ENCODE measurements around the gene KATNB1.
"Not testable (repeated sequence)": the region's sequence is repeated elsewhere in the genome, so short reads cannot be mapped to it uniquely, and the experiment has no call there.

The KATNB1 gene

DNA sequence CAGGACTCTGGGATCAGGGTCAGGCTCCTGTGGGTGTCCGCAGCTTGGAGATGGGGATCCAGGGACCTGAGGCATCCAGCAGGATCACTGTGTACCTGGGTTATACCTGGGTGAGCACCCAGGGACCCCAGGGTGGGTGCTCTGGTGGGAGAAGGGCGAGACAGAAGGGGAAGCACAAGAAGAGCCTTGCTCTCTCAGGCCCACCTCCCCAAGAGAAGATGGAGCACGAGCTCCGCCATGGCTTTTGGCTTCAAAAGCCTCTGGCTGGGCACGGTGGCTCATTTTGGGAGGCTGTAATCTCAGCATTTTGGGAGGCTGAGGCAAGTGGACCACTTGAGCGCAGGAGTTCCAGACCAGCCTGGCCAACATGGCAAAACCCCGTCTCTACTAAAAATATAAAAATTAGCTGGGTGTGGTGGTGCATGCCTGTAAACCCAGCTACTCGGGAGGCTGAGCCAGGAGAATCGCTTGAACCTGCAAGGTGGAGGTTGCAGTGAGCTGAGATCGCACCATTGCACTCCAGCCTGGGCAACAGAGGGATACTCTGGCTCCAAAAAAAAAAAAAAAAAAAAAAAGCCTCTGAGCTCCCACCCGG, 32.1 kb upstream of the KATNB1 start:
- DNase-seq = no peak

DNA sequence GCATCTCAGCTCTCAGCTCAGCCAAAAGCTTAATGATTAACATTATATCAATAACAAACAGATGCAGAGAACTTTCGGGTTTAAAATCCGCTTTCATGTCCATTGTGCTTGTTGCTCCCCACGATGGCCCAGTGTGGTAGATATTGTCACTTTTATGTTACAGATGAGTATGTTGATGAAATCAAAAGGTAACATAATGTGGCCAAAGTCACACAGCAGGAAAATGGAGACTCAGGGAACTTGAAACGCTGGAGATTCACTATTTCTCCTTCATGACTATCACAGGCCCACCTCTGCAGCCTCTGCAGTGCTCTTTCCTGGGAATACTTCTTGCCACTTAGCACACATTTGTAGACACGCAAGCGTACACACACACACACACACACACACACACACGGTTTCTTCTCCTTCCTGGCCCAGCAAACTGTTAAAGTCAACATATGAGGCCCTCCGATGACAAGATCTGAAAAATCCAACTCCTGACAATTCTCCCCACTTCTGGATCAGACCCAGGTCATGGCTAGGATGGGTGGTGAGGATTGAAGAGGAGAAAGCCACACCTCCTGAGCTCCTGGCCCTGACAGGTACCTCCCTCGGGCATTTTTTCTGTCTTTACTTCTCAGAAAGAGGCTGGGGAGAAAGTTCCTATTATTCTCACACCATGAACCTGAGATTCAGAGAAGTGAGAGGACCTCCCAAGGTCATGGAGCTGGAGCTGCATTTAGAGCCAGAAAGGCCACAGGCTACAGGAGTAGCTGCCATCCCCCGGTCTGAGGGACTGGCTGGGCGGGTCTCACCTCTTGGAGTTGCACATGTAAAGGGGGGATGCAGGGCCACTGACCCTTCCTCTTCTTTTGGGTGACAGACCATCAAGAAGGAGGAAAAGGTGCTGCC, 31.3 kb upstream of the KATNB1 start:
- no peak for DNase-seq

GRCh38 chr16:57704905-57705852, 30.4 kb upstream of the KATNB1 start:
- DNase-seq = no peak

GRCh38 chr16:57706717-57707116, 28.9 kb upstream of the KATNB1 start:
- no peak for DNase-seq

DNA sequence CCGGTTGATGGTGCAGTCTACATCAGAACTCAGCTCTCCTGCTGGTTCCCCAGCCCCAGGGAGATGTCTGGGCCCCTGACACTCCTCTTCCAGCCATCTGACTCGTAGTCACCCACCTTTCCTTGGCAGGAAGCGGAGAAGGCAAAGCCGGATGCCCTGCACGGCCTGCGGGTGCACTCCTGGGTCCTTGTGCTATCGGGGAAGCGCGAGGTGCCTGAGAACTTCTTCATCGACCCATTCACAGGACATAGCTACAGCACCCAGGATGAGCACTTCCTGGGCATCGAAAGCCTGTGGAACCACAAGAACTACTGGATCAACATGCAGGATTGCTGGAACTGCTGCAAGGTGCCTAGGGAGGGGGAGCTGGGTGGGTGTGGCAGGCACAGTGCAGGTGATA, 28.2 kb upstream of the KATNB1 start:
- DNase-seq = no peak

DNA sequence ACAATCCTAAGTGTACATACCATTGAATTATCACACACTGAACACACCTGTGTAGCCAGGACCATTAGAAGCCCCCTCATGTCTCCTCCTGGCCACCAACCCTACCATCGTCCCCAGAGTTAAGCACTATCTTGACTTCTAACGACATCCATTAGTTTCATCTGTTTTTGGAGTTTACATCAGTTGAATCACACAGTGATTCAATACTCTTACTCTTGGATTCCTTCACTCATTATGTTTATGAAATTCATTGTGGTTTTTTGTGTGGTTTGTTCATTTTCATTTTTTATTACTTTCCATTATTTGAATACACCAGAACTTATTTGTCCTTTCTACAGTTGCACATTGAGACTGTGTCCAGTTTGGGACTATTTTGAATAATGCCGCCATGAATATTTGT, 27.4 kb upstream of the KATNB1 start:
- DNase-seq = no peak

DNA sequence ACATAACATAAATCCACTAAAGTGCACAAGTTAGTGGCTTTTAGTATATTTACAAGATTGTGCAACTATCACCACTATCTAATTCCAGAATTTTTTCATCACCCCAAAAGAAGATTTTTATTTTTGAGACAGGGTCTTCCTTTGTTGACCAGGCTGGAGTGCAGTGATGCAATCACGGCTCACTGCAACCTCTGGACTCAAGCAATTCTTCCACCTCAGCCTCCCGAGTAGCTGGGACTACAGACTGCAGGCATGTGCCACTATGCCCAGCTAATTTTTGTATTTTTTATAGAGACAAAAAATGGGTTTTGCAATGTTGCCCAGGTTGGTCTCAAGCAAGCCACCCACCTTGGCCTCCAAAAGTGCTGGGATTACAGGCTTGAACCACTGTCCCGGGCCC, 25.9 kb upstream of the KATNB1 start:
- DNase-seq = no peak

DNA sequence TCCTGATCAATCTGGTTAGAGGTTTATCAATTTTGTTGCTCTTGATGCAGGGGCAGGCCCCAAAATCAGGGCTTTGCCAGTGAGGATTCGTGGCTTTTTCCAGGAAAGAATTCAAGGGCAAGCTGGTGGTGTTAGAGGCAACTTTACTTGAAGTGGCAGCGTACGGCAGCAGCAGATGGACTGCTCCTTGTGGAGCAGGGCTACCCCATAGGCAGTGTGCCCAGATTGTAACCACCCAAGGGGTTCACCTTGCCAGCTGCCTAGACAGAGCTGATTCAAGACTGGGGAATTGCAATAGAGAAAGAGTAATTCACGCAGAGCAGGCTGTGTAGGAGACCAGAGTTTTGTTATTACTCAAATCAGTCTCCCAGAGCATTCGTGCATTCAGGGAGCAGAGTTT, 24.2 kb upstream of the KATNB1 start:
- no peak for DNase-seq

DNA sequence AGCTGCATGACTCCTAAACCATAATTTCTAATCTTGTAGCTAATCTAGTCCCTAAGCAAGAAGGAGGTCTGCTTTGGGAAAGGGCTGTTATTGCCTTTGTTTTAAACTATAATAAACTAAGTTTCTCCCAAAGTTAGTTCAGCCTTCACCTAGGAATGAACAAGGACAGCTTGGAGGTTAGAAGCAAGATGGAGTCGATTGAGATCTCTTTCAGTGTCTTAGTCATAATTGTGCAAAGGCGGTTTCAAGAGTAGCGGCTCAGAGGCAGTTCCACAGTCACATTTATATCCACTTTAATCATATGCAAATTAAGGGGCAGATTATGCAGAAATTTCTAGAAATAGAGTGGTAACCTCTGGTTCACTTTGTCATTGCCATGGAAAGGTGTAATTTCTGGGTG, 23.6 kb upstream of the KATNB1 start:
- no peak for DNase-seq

- not testable (repeated sequence) for DNase-seq
Measured at GRCh38 chr16:57712569-57712968, 23.0 kb upstream of the KATNB1 start.

DNA sequence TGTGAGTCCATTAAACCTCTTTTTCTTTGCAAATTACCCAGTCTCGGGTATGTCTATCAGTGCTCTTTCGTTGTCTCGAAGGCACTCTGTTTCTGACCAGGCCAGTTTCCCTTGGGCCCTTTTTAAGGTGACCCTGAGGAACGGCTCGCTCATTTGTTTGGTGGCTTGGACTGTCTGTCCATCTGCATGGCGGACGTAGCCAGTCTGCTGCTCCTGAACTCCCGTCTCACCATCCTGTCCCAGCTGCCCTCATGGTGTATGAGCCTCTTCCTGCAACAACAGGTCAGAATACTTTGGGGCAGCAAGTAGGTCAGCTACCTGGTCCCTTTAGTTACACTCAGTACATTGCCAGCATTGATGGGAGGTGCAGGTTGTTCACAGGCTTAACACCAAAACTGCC, 22.0 kb upstream of the KATNB1 start:
- no peak for DNase-seq

GRCh38 chr16:57714047-57714446, 21.5 kb upstream of the KATNB1 start:
- no peak for DNase-seq

- peak; percentile 58 for DNase-seq
Measured at GRCh38 chr16:57720142-57720575, 15.4 kb upstream of the KATNB1 start.

- DNase-seq = no peak
Measured at GRCh38 chr16:57721356-57722209, 14.0 kb upstream of the KATNB1 start.

DNA sequence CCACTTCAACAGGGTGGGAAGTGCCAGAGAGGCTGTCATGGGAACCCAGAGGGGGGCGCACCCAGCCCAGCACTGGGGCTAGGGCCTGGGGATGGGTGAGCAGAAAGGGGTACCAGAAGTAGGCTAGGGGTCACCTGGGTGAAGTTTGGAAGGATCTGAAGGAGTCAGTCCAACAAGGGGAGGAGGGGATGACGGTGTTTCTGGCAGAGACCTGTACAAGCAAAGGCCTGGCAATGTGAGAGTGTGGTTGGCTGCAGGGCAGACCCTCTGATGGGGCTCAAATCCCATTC, 13.4 kb upstream of the KATNB1 start:
- no peak for DNase-seq

DNA sequence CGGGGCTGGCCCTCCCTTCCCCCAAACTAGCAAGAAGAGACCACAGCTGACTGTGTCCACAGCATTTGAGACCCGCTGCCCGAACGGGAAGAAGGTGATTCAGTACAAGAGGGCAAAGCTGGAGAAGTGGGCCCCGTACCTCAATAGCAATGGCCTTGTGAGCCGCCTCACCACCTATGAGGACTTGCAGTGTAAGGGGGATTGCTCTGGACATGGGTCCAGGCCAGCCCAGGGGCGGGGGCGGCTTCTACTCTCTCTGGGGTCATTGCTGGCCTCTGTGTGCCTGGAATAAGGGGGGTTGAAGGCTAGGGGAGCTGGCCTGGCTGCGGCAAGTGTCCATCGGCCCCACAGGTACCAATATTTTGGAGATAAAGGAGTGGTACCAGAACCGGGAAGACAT, 12.9 kb upstream of the KATNB1 start:
- DNase-seq = no peak

GRCh38 chr16:57723170-57723569, 12.4 kb upstream of the KATNB1 start:
- DNase-seq = no peak

DNA sequence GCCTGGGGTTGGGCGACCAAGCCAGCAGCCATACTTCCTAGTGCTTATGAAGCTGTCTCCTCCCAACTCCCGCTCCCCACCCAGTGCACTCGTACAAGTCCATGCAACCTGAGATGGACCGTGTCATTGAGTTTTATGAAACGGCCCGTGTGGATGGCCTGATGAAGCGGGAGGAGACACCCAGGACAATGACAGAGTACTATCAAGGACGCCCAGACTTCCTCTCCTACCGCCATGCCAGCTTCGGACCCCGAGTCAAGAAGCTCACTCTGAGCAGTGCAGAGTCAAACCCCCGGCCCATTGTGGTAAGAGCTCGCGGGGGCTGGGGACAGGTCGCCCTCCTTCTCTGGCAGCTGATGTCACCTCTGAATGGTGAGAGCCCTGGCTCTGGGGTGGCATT, 11.0 kb upstream of the KATNB1 start:
- no peak for DNase-seq

- DNase-seq = no peak
Measured at GRCh38 chr16:57725151-57725550, 10.4 kb upstream of the KATNB1 start.

DNA sequence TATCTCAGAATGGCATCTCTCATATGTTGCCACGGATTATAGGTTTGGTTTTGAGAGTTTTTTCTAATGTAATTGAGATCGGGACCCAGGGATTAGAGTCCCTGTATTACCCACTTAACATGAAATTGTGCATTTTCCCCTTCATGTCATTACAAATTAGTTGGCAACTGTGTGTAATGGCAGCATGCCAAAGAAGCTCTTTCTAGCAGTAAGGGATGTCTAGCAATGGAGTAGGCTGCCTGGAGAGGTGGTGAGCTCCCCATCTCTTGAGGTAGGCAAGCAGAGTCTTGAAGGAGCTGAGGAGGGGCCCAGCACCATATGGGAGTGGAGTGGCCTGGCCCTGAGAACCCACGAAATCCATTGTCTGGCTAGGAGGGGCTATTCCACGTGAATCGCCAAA, 10.0 kb upstream of the KATNB1 start:
- DNase-seq = no peak

- DNase-seq = no peak
Measured at GRCh38 chr16:57725976-57726375, 9.6 kb upstream of the KATNB1 start.

DNA sequence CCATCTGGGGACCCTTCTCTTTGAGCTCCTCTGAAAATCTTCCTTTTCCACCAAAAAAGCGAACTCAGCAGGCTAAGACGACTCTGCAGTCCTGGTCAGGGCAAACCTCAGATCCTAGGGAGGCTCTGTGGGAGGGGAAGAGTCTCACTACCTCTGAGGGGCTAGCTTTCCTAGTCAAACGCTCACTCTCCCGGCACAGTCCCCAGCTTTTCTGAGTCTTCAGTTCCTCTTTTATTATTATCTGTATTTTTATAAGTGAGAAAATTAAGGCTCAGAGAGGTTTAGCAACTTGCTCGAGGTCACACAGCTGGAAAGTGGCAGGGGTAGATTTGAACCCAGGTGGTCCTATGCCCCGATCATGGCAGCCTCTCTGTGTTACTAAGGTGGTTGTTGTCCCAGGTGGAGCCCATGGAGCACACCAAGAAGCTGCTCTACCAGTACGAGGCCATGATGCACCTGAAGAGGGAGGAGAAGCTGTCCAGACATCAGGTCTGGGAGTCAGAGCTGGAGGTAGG, 9.1 kb upstream of the KATNB1 start:
- no peak for DNase-seq
